ENCODE measurements around the gene CARTPT.

CARTPT gene

GRCh38 chr5:71719063-71719964 is at the start of gene CARTPT:
TSS of gene CARTPT (plus strand) at chr5:71719275. CDS start at chr5:71719294, 19 bp downstream.
- no peak for DNase-seq

DNA sequence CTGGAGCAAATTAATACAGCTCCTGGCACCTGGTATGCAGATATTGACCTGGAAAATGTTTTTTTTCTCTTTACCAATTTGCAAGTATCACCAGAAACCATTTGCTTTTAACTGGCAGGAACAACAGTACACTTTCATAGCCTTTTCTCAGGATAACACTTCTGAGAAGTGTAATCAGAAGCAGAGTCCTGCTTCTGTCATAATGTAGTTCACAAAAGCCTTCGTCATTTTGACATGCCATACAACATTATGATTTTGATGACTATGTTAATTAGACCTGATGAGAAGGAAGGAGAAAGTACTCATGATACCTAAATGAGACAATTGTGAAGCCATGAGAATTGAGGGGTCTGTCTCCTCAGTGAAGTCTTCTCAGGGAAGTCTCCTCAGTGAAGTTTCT is 41.1 kb upstream of the CARTPT start:
- DNase-seq = no peak

DNA sequence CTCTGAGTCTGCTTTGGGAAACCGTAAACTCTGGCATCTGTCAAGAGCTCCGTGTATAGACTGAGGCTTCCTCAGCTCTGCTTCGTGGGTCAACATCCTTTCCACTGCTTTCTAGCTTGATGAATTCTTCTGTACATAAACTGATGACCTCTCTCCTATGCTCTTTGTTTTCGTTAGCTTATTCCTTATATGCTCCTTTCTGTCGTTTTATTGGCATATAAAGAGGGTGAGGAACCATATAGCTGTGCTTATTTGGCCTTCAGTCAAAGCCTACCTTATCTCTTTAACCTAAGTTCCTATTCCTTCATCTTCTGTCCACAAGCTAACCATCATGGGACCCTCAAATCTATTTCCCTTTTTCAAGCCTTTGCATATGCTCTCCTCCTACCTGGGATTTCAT is 39.4 kb upstream of the CARTPT start:
- no peak for DNase-seq

DNA sequence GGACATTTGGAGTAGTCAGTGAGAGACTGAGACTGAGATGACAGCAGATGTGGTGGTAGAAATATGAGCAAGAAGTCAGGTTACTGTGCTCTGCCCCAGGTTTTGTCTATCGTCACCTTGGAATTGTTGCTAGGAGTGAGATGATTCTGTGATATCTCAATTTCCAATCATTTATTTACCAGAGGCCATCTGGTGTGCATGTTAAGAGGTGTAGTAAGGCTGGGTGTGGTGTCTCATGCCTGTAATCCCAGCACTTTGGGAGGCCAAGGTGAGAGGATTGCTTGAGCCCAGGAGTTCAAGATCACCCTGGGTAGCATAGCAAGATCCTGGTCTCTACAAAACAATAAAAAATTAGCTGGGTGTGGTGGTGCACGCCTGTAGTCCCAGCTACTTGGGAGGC is 38.6 kb upstream of the CARTPT start:
- no peak for DNase-seq

- DNase-seq = no peak
These were observed 37.8 kb upstream of the CARTPT start for GRCh38 chr5:71681296-71681695.

- DNase-seq = no peak
These were observed 34.8 kb upstream of the CARTPT start for GRCh38 chr5:71684309-71684708.

GRCh38 chr5:71693828-71694427 is 25.1 kb upstream of the CARTPT start:
- no peak for DNase-seq

DNA sequence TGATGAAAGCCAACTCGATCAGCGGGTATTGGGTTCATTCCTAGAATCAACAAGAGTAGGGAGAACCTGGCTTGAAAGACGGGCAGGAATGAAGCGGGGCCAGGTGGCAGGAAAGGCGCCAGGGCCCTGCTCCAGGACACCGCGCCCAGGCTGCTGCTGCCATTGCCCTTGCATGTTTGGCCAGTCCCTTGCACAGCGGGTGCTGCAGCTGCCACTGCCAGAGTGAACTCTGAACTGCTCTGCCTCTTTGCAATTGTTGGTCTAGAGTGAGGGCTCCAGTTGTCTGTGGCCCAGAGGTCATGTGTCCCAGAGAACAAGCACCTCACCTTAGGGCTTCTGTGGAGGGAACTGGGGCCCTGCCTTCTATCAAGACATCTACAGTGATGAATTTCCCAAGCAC is 24.0 kb upstream of the CARTPT start:
- DNase-seq = no peak

DNA sequence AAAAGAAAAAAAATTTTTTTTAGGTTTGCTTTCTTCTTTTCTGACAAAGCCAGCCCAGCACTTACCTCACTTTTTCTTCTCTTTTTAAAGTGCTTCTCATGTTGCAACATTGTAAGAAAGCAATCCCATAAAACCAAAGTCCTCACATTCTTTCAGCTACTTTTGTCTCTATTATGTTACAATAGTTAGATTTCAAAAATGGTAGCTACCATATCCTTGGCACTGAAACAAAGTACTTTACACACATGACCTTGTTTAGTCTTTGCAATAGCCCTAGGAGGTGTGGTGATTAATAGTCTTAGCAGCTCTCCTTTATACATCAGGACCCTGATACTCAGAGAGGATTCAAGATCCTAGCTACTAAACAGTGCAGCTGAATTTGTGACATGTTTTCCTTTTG is 23.5 kb upstream of the CARTPT start:
- DNase-seq = no peak

DNA sequence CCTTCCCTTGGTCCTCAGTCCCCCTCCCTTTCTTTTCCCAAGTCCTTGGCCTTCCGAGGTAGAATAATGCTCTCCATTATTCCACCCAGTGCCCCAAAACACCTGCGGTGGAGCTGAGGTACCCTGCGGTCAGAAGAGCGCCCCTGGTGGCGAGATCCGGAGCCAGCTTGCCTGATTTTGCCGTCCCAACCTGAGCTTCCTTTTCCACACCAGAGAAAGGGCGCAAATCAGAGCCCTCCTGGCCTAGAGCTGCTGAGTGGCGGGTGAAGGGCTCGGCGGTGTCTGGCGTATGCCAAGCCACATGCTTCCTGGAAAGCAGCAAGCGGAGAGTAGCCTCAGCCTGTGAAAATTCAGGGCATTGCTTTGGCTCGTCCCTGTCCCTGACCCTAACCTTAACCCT is 21.1 kb upstream of the CARTPT start:
- no peak for DNase-seq

DNA sequence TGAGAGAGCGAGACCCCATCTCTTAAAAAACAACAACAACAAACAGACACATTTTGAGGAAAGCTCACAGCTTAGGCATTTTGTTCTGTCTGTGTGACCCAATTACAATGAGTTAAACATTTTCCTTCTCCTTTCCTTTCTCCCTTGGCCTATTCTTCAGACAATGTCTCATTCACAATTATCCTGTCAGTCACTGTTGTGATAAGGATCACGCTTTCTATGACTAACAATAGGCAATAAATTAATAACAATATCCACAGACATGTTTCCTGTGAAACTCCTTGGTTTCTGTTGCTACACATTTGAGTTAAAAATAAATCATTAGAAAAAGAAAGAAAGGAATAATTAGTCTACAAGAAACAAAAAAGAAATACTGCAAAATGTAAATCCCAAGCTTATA is 19.8 kb upstream of the CARTPT start:
- DNase-seq = no peak

DNA sequence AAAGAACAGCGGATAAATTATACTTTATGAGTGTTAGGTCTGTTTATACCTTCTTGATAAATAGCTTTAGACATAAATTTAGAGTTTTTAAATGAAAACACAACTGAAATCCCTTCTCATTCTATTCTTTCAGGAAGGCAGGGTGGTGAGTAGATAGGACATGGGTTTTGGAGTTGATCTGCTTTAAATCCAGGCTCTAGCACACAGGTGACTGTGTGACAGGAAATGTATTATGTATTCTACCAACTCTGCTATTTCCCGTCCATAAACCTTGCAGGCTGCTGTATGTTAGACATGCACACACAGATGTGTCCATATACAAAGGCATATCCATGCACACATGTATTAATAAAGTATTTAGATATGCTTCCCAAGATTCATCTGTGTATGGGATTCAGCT is 19.3 kb upstream of the CARTPT start:
- no peak for DNase-seq

GRCh38 chr5:71700803-71701202 is 18.3 kb upstream of the CARTPT start:
- DNase-seq = no peak

DNA sequence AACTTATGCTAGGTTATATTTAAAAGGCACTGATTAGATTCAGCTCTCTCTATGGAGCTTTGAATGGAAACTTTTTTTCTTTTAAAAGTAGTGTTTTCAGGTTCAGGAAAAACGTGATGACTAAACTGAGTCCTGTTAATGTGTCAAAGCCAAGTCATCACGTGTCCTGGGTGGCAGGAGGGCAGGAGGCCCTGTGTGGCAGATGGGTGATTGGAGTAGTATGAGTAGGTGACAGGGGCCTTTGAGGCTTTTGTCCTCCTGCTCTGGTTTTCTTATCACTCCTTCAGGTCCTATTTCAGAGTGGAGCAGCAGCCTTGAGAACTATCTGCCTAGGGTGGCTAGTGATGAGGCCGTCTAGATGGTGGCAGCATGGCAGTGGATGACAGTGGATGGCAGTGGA is 17.7 kb upstream of the CARTPT start:
- no peak for DNase-seq

GRCh38 chr5:71703941-71704340 is 15.1 kb upstream of the CARTPT start:
- no peak for DNase-seq

DNA sequence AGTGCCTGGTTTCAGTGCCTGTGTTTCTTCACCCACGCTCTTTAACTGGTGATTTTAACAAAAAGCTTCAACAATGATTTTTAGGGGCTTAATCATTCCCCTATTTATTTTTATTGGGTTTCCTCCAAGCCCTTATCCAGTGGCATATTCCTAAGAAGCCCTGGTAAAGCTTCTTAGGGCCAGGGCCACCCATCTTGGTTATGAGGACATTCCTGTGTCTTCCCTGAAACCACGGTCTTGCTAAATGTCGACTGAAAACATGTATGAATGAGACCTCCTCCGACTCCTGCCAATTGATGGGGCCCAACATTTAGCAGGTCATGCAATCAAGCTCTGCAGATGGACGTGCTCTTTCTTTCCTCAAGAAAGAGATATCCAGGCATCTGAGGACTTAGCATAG is 13.7 kb upstream of the CARTPT start:
- DNase-seq = no peak

GRCh38 chr5:71706906-71707305 is 12.2 kb upstream of the CARTPT start:
- no peak for DNase-seq

DNA sequence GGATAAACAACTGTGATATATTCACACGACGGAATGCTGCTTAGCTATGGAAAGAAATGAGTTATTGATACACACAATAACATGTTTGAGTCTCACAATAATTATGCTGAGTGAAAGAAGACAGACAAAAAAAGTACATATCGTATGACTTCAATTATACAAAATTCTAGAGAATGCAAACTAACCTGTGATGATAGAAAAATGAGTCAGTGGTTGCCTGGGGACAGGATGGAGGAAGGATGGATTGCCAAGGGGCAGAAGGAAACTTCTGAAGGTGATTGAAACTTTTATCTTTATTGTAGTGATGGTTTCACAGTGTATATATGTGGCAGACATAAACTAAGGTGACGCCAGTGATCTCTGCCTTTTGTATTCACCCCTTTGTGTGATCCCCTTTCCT is 7.5 kb upstream of the CARTPT start:
- DNase-seq = no peak

GRCh38 chr5:71714911-71715310 is 4.2 kb upstream of the CARTPT start:
- no peak for DNase-seq

DNA sequence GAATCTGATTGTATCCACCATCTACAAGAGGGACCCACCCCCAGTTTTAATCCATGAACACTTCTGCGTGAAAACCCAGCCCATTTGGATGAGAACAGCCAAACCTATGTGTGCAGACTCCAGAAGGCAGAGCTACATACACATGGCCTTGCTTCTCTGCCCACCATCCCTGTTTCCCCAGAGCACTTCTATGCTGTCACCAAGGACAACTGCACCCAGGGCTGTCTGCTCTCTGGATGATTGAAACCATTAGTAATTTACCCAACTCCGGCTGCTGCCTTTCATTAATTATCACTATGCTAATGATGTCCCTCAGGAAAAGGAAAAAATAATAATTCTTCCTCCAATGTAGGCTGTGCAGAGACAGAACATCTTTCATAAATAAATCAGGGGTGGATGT is 8.9 kb downstream of the CARTPT start:
- no peak for DNase-seq

DNA sequence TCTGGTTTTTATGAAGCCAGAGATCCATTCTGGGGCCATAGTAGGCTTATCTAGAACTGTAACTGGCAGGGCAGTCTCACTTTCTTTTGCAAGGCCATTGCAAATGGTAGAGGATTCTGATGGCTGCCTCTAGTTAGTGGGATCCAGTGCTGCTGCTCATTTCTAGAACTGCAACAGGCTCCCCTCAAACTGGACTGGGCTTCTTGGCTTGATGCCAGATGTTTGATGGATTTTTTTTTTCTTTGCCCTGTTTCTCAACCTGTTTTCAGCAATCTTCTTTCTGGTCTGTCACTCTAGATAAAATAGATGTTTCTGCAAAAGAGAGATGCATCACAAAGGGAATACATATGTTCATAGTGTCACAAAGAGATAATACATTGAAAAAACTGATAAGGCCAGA is 11.9 kb downstream of the CARTPT start:
- no peak for DNase-seq

- no peak for DNase-seq
These were observed 12.9 kb downstream of the CARTPT start for GRCh38 chr5:71732011-71732410.

GRCh38 chr5:71734141-71734540 is 15.1 kb downstream of the CARTPT start:
- DNase-seq = no peak

GRCh38 chr5:71737931-71738539 is 19.0 kb downstream of the CARTPT start:
- no peak for DNase-seq
